Stimulated activated naive B cell treated with anti-CD40 and anti-IgM and Interleukin-4, amounts not matched to agents 10 μg/mL and 1 μg/mL and 100 μg/mL, for 72 hours (primary cell): ENCODE data around the gene SCN1B.

Source experiments
- ATAC-seq, 2 donors: fragments of 150-1000 bp; cut with Tn5 transposase; replicated peaks; 2 replicates each; pipeline ENCODE4 v1.10.0; 2021; ENCODE audit warnings: moderate library complexity in 1 of 2
- DNase-seq: peaks from one replicate; pipeline ENCODE4 v3.0.0; 2021
- H3K27ac Mint-ChIP-seq: one replicate; pipeline ENCODE4 v1.8.0; 2022; ENCODE audit warnings: mild to moderate bottlenecking, mixed read lengths
- H3K27me3 Mint-ChIP-seq, 2 donors: one replicate each; pipeline ENCODE4 v1.8.0; 2022; ENCODE audit warnings: mixed read lengths in 2 of 2
- H3K36me3 Mint-ChIP-seq, 2 donors: one replicate each; pipeline ENCODE4 v1.8.0; 2022; ENCODE audit warnings: mixed read lengths in 2 of 2, mild to moderate bottlenecking in 1 of 2
- H3K4me1 Mint-ChIP-seq, 2 donors: one replicate each; pipeline ENCODE4 v1.8.0; 2022; ENCODE audit warnings: mixed read lengths in 2 of 2, mild to moderate bottlenecking in 1 of 2
- H3K4me3 Mint-ChIP-seq, 2 donors: one replicate each; pipeline ENCODE4 v1.8.0; 2022; ENCODE audit warnings: mild to moderate bottlenecking in 2 of 2, mixed read lengths in 2 of 2, moderate library complexity in 1 of 2
- H3K9me3 Mint-ChIP-seq, 2 donors: one replicate each; pipeline ENCODE4 v1.8.0; 2022; ENCODE audit warnings: mixed read lengths in 2 of 2, mild to moderate bottlenecking in 1 of 2

SCN1B gene

DNA sequence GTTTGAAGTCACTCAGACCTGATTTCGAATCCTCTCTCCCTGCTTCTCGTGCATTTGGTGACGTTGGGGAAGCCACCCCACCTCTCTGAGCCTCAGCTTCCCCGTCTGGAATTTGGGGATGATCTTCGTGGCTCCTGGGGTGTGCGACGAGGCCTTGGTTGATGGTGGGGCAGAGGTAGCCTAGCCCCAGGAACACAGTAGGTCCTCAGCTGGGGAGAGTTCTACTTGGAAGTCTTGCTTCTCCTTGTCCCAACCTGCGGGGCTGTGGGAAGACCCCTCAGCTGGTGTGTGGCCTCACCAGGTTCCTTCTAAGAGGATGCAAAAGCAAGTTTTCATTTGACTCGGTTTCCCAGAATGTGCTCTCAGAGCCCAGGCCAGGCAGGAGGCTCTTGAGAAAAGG is 24.4 kb downstream of the SCN1B start:
- Mint-ChIP-seq H3K27me3 (peaks cover 3 to 6% of the 10 kb centered on the region in 2 donors), H3K9me3 (no peaks in the 10 kb centered on the region), H3K4me1 (peaks cover 0 to 3% of the 10 kb centered on the region in 2 donors), H3K27ac (no peak overlapping the region), H3K36me3 (no peaks in the 10 kb centered on the region), H3K4me3 (no peak overlapping the region)
- ATAC-seq, result no peak
- no peak for DNase-seq

DNA sequence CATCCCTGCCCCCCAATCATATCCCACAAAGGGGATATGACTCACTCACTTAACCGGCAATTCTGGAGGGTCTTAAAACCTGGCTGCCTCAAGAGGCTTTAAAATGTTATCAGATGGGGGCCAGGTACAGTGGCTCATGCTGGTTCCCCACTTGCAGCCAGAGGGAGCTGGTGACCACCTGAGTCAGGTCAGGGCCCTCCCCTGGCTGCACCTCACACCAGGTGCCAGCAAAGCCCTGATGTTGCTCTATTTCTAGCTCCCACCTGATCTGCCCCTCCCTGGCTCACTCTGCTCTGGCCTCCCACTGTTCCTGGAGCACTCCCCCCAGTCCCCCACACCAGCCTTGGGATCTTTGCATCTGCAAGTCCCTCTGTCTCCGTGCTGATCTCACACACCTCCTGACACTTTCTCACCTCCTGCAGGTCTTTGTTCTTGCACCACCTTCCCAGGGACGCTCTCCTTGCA is 25.5 kb downstream of the SCN1B start:
- Mint-ChIP-seq H3K9me3 (no peaks in the 10 kb centered on the region), H3K27ac (no peak overlapping the region), H3K36me3 (no peaks in the 10 kb centered on the region), H3K27me3 (peaks cover 7 to 11% of the 10 kb centered on the region in 2 donors), H3K4me3 (no peak overlapping the region), H3K4me1 (peaks cover 0 to 3% of the 10 kb centered on the region in 2 donors)
- no peak for DNase-seq
- peak; percentile 69 to 71 for ATAC-seq

DNA sequence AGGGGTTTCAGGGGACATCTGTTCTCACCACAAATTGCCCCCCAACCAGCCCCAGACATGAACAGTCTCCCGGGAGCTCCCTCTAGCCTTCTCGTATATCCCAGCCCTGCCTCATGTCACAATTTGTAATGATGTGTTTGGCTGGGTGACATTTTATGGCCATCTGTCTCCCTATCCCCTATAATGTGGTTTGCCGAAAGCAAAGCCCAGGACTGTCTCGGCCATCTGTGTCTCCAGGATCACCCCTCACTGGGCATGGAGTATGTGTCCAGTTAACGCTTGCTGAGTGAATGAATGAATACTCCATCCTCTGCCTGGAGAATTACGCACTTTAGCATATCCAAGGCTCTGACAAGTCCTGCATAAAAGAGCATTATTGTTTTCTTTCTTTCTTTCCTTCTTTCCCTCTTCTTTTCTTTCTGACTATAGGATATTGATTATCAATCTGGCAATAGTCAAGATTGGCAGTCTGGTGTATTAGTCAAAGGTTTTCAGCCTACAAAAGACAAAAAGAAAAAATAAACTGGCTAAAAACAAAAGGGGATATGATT is 26.3 kb downstream of the SCN1B start:
- H3K4me1 Mint-ChIP-seq, result peaks cover 0 to 3% of the 10 kb centered on the region in 2 donors
- no peaks in the 10 kb centered on the region for H3K36me3 Mint-ChIP-seq
- DNase-seq, result no peak
- no peak overlapping the region for H3K27ac Mint-ChIP-seq
- no peaks in the 10 kb centered on the region for H3K9me3 Mint-ChIP-seq
- H3K27me3 Mint-ChIP-seq, result peaks cover 7 to 11% of the 10 kb centered on the region in 2 donors
- H3K4me3 Mint-ChIP-seq, result no peak overlapping the region
- ATAC-seq, result no peak

DNA sequence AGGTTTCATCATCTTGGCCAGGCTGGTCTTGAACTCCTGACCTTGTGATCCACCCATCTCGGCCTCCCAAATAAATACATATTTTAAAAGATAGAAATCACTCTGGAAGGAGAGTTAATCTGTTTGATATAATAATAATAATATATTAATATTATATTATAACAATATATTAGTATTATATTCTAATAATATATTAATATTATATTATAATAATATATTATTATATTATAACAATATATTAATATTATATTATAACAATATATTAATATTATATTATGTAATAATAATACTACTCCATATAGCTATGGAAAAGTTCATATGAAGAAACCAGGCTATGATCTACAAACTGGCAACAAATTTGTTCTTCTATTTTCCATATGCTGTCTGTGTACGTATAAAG is 28.1 kb downstream of the SCN1B start:
- Mint-ChIP-seq H3K4me3 (no peak overlapping the region), H3K9me3 (no peaks in the 10 kb centered on the region), H3K27me3 (peaks cover 7 to 11% of the 10 kb centered on the region in 2 donors), H3K36me3 (no peaks in the 10 kb centered on the region), H3K4me1 (peaks cover 0 to 3% of the 10 kb centered on the region in 2 donors), H3K27ac (no peak overlapping the region)
- no peak for DNase-seq
- no peak for ATAC-seq

DNA sequence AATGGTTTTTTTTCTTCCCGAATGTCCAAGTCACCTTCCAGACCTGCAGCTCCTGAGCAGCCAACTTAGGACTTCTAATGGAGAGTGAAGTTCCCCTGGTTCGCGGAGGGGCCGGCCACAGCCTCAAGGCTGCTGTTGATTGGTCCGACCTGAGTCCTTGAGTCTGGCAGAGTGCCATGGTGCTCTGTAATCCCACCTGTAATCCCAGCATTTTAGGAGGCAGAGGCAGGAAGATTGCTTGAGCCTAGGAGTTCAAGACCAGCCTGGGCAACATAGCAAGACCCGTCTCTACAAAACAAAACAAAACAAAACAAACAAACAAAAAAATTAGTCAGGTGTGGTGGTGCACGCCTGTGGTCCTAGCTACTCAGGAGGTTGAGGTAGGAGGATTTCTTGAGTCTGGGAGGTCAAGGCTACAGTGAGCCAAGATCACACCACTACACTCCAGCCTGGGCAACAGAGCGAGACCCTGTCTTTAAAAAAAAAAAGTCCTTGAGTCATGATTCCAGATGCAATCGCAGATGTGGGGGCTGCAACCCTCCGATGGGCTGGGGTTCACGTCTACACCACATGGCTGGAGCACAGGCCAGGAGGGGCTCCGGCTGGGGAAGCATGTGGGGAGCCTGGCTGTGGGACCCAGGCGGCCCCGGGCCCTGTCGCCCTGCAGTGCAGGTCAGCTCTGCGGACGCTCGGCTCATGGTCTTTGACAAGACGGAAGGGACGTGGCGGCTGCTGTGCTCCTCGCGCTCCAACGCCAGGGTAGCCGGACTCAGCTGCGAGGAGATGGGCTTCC is 28.9 kb downstream of the SCN1B start:
- peaks cover 7 to 11% of the 10 kb centered on the region in 2 donors for H3K27me3 Mint-ChIP-seq
- DNase-seq (no peak), ATAC-seq (no peak)
- no peak overlapping the region for H3K27ac Mint-ChIP-seq
- no peaks in the 10 kb centered on the region for H3K36me3 Mint-ChIP-seq
- H3K9me3 Mint-ChIP-seq, result no peaks in the 10 kb centered on the region
- no peak overlapping the region for H3K4me3 Mint-ChIP-seq
- H3K4me1 Mint-ChIP-seq, result peaks cover 0 to 3% of the 10 kb centered on the region in 2 donors

DNA sequence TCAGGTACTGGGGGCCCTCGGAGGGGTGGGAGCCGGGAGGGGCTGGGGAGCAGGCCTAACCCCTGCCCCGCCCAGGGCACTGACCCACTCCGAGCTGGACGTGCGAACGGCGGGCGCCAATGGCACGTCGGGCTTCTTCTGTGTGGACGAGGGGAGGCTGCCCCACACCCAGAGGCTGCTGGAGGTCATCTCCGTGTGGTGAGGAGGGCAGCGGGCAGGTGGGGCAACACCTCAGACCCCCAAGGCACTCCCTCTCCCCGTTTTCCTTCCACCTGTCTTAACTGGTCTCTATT is 29.5 kb downstream of the SCN1B start:
- H3K4me3 Mint-ChIP-seq, result no peak overlapping the region
- ATAC-seq (no peak), DNase-seq (no peak)
- no peaks in the 10 kb centered on the region for H3K36me3 Mint-ChIP-seq
- no peak overlapping the region for H3K27ac Mint-ChIP-seq
- peaks cover 7 to 11% of the 10 kb centered on the region in 2 donors for H3K27me3 Mint-ChIP-seq
- H3K4me1 Mint-ChIP-seq, result peaks cover 0 to 3% of the 10 kb centered on the region in 2 donors
- H3K9me3 Mint-ChIP-seq, result no peaks in the 10 kb centered on the region

DNA sequence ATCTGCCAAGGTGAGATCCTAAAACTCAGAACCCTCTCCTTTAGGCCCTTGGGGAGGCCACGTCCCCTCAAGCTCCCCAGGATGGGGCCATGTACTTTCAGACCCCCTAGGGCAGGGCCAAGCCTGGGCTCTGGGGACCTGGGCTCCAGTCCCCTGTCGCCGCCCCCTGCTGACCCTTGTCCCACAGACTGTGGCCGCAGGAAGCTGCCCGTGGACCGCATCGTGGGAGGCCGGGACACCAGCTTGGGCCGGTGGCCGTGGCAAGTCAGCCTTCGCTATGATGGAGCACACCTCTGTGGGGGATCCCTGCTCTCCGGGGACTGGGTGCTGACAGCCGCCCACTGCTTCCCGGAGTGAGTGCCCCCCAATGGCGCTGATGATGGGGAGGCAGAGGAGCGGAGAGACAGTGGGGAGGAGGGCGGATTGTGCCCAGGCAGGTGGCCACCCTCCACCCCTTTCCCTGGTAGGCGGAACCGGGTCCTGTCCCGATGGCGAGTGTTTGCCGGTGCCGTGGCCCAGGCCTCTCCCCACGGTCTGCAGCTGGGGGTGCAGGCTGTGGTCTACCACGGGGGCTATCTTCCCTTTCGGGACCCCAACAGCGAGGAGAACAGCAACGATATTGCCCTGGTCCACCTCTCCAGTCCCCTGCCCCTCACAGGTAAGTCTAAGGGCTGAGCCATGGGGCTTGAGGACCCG is 30.0 kb downstream of the SCN1B start:
- H3K9me3 Mint-ChIP-seq, result no peaks in the 10 kb centered on the region
- H3K27ac Mint-ChIP-seq, result peak overlapping the region; percentile 56
- H3K27me3 Mint-ChIP-seq, result peaks cover 7 to 11% of the 10 kb centered on the region in 2 donors
- H3K4me3 Mint-ChIP-seq, result no peak overlapping the region
- ATAC-seq, result no peak
- peaks cover 0 to 3% of the 10 kb centered on the region in 2 donors for H3K4me1 Mint-ChIP-seq
- H3K36me3 Mint-ChIP-seq, result no peaks in the 10 kb centered on the region
- DNase-seq, result no peak

DNA sequence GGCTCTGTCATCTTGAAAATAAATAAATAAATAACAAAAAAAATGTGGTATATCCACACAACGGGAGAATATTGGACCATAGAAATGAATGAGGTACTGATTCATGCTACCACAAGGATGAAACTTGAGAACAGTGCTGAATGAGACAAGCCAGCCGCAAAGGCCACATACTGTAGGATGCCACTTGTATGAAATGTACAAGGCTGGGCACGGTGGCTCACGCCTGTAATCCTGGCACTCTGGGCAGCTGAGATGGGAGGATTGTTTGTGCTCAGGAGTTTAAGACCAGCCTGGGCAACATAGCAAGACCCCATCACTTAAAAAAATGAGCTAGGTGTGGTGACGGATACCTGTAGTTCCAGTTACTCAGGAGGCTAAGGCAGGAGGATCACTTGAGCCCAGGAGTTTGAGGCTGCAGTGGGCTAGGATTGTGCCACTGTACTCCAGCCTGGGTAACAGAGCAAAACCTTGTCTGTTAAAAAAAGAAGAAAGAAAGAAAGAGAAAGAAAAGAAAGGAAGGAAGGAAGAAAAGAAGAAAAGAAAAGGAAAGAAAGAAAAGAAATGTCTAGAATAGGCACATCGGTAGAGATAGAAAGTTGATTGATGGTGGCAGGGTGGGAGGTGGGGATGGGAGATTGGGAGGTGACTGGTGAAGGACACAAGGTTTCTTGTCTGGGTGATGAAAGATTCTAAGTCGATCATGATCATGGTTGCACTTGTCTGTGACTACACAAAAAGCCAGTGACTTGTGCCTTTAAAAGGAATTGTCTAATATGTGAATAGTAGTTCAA is 31.5 kb downstream of the SCN1B start:
- peaks cover 4 to 6% of the 10 kb centered on the region in 2 donors for H3K27me3 Mint-ChIP-seq
- no peak for ATAC-seq
- H3K27ac Mint-ChIP-seq, result no peak overlapping the region

DNA sequence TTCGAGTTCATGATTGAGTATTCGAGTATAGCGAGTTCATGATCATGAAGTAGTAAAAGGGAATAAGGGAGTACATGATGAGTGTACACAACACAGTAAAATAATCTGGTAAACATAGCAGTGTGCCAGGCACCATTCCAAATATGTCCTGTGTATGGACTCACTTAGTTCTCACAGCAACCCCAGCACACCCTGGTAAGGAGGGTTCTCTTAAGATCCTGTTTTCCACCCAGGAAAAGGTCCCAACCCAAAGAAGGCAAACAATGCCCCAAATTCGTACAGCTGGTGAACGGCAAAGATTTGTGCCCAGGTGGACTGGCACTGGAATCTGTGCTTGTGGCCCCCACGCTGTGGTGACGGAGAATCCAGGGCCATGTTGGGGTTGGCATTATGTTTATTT is 32.7 kb downstream of the SCN1B start:
- Mint-ChIP-seq H3K4me1 (peaks cover 8 to 13% of the 10 kb centered on the region in 2 donors), H3K27me3 (peaks cover 4 to 6% of the 10 kb centered on the region in 2 donors), H3K27ac (no peak overlapping the region), H3K4me3 (no peak overlapping the region), H3K9me3 (peaks cover 0 to 2% of the 10 kb centered on the region in 2 donors), H3K36me3 (no peaks in the 10 kb centered on the region)
- no peak for DNase-seq
- no peak for ATAC-seq

More for the DNA sequence above, 31.5 kb downstream of the SCN1B start:
- Mint-ChIP-seq H3K4me1 (peaks cover 1 to 2% of the 10 kb centered on the region in 2 donors), H3K36me3 (no peaks in the 10 kb centered on the region), H3K9me3 (peaks cover 0 to 2% of the 10 kb centered on the region in 2 donors), H3K4me3 (no peak overlapping the region)
- DNase-seq, result no peak

DNA sequence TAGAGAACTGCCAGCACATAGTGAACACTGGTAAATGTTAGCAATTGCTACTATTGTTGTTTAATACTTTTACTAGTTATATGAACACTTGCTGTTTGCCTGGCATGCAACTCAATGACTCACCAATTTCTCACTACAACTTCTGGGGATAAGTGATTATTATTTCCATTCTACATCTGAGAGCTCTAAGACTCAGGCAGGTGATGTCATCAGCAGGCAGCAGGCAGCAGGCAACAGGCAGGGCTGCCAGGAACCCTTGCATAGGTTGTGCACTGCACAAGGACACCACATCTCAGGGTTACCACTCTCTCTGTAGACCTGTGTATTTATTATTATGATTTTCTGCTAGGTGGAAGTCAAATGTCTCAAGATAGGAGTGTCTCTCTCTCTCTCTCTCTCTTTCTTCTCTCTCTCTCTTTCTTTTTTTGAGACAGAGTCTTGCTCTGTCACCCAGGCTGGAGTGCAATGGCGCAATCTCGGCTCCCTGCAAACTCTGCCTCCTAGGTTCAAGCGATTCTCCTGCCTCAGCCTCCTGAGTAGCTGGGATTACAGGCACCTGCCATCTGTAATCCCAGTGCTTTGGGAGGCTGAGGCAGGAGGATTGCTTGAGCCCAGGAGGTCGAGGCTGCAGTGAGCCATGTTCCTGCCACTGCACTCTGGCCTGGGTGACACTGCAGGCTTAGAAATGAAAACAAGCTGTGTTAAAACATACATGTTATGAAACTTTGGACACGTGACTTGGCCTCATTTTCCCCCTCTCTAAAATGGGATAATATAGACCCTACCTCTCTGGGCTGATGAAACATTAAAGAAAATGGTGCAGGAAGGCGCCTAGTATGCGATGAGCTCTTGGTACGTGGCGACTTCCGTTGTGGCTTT is 33.9 kb downstream of the SCN1B start:
- H3K27ac Mint-ChIP-seq, result no peak overlapping the region
- no peak for DNase-seq
- ATAC-seq, result no peak
- no peak overlapping the region for H3K4me3 Mint-ChIP-seq
- H3K4me1 Mint-ChIP-seq, result peaks cover 14 to 16% of the 10 kb centered on the region in 2 donors
- peaks cover 0 to 2% of the 10 kb centered on the region in 2 donors for H3K9me3 Mint-ChIP-seq
- no peaks in the 10 kb centered on the region for H3K36me3 Mint-ChIP-seq
- peaks cover 4 to 6% of the 10 kb centered on the region in 2 donors for H3K27me3 Mint-ChIP-seq

DNA sequence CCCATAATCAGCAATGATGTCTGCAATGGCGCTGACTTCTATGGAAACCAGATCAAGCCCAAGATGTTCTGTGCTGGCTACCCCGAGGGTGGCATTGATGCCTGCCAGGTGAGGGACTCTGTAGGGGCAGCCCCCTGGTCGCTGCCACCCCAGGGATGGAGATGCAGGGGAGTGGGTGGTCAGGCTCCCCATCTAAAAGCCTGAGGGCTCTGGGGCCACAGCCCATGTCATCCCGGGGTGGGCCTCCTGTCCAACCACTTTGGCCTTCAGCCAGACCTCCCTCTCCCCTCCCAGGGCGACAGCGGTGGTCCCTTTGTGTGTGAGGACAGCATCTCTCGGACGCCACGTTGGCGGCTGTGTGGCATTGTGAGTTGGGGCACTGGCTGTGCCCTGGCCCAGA is 35.3 kb downstream of the SCN1B start:
- Mint-ChIP-seq H3K36me3 (no peaks in the 10 kb centered on the region), H3K27me3 (no peaks in the 10 kb centered on the region), H3K4me1 (peaks cover 16 to 20% of the 10 kb centered on the region in 2 donors), H3K4me3 (no peak overlapping the region), H3K9me3 (peaks cover 0 to 3% of the 10 kb centered on the region in 2 donors), H3K27ac (no peak overlapping the region)
- no peak for ATAC-seq
- no peak for DNase-seq

DNA sequence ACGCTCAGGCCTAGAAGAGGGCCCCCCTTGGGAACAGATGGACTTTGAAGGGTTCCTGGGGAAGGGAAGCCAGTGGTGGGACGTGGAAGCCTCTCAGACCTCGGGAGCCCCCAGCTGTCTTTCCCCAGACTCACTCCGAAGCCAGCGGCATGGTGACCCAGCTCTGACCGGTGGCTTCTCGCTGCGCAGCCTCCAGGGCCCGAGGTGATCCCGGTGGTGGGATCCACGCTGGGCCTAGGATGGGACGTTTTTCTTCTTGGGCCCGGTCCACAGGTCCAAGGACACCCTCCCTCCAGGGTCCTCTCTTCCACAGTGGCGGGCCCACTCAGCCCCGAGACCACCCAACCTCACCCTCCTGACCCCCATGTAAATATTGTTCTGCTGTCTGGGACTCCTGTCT is 35.9 kb downstream of the SCN1B start:
- no peak overlapping the region for H3K4me3 Mint-ChIP-seq
- no peaks in the 10 kb centered on the region for H3K36me3 Mint-ChIP-seq
- no peak for DNase-seq

More for the DNA sequence above, 35.9 kb downstream of the SCN1B start:
- no peak overlapping the region for H3K27ac Mint-ChIP-seq
- H3K4me1 Mint-ChIP-seq, result peaks cover 16 to 20% of the 10 kb centered on the region in 2 donors
- no peak for ATAC-seq
- no peaks in the 10 kb centered on the region for H3K27me3 Mint-ChIP-seq
- H3K9me3 Mint-ChIP-seq, result peaks cover 0 to 4% of the 10 kb centered on the region in 2 donors
